GM18511 (cell line): ENCODE measurements around the gene PPP6R2.
"Not testable (repeated sequence)": the region's sequence is repeated elsewhere in the genome, so short reads cannot be mapped to it uniquely, and the experiment has no call there.

Experiments used
- ATAC-seq: cut with Tn5 transposase; IDR thresholded peaks from one replicate; pipeline ENCODE4 v1.9.1; 2021; ENCODE audit warnings: mild to moderate bottlenecking, moderate library complexity; ENCODE audit not compliant: unreplicated experiment

PPP6R2 gene

GRCh38 chr22:50396751-50397370, 53.7 kb downstream of the PPP6R2 start:
- no peak for ATAC-seq

GRCh38 chr22:50397371-50398060, 54.4 kb downstream of the PPP6R2 start:
- not testable (repeated sequence) for ATAC-seq

GRCh38 chr22:50398831-50399648, 55.9 kb downstream of the PPP6R2 start:
- no peak for ATAC-seq

GRCh38 chr22:50399751-50400331, 56.7 kb downstream of the PPP6R2 start:
- ATAC-seq = no peak

GRCh38 chr22:50400406-50400805, 57.3 kb downstream of the PPP6R2 start:
- no peak for ATAC-seq

GRCh38 chr22:50400931-50401330, 57.8 kb downstream of the PPP6R2 start:
- ATAC-seq = no peak

GRCh38 chr22:50401907-50402306, 58.8 kb downstream of the PPP6R2 start:
- no peak for ATAC-seq

- ATAC-seq = no peak
These were observed 60.6 kb downstream of the PPP6R2 start for GRCh38 chr22:50403701-50404101.

GRCh38 chr22:50406416-50407170, 63.5 kb downstream of the PPP6R2 start:
- no peak for ATAC-seq

GRCh38 chr22:50408311-50408710, 65.2 kb downstream of the PPP6R2 start:
- ATAC-seq = no peak

- ATAC-seq = not testable (repeated sequence)
These were observed 65.8 kb downstream of the PPP6R2 start for GRCh38 chr22:50408954-50409353.

GRCh38 chr22:50414476-50415248, 71.5 kb downstream of the PPP6R2 start:
- no peak for ATAC-seq

- no peak for ATAC-seq
These were observed 72.3 kb downstream of the PPP6R2 start for GRCh38 chr22:50415426-50415825.

GRCh38 chr22:50416996-50417395, 73.9 kb downstream of the PPP6R2 start:
- no peak for ATAC-seq

GRCh38 chr22:50417411-50418210, 74.5 kb downstream of the PPP6R2 start:
- no peak for ATAC-seq

GRCh38 chr22:50418624-50419023, 75.5 kb downstream of the PPP6R2 start:
- no peak for ATAC-seq

- ATAC-seq = no peak
These were observed 76.0 kb downstream of the PPP6R2 start for GRCh38 chr22:50419116-50419515.

GRCh38 chr22:50420015-50420414, 76.9 kb downstream of the PPP6R2 start:
- no peak for ATAC-seq

GRCh38 chr22:50420581-50420980, 77.5 kb downstream of the PPP6R2 start:
- ATAC-seq = no peak
